ENCODE results near the gene KDELR1.

Gene KDELR1

GRCh38 chr19:48365602-48366001, 25.7 kb downstream of the KDELR1 start:
- TF ChIP-seq CTCF (conservative IDR thresholded peaks at IDR 0.05) (no peak), ZFX (IDR thresholded peaks at IDR 0.05) (no peak)
- no peak overlapping the region for H3K27ac ChIP-seq

DNA sequence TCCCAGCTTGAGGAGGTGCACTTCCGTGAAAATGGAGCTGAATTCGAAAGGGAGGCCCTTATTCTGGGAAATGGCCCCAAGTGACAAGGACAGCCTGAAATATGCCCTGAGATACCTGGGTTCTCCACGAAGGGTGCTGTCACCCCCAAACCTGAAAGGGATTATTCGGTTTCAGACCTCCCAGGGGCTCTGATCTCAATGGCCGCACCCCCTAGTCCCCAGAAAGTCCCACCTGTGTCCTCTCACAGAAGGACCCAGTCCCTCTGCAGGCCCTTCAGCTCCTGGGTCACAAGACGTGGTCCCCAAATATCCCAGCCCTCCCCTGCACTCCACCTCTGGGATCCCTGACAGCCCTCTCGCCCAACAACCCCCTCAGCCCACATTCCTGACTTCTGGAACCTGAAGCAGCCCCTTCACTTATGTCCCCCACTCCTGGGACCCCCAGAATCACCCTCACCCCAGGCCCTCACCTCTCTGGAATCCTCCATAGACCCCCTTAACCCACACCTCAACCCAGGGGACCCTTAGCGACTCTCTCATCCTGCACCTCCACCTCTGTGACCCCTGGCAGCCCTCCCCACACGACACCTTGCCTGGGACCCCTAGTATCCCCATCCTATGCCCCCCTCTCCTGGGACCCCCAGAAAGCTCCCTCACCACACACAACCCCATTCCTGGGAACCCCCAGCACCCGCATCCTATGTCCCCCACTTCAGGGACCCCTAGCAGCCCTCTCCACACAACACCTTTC, 26.6 kb downstream of the KDELR1 start:
- peak overlapping the region; percentile 93 for H3K27ac ChIP-seq
- TF ChIP-seq CTCF (conservative IDR thresholded peaks at IDR 0.05) (no peak), ZFX (IDR thresholded peaks at IDR 0.05) (no peak)

DNA sequence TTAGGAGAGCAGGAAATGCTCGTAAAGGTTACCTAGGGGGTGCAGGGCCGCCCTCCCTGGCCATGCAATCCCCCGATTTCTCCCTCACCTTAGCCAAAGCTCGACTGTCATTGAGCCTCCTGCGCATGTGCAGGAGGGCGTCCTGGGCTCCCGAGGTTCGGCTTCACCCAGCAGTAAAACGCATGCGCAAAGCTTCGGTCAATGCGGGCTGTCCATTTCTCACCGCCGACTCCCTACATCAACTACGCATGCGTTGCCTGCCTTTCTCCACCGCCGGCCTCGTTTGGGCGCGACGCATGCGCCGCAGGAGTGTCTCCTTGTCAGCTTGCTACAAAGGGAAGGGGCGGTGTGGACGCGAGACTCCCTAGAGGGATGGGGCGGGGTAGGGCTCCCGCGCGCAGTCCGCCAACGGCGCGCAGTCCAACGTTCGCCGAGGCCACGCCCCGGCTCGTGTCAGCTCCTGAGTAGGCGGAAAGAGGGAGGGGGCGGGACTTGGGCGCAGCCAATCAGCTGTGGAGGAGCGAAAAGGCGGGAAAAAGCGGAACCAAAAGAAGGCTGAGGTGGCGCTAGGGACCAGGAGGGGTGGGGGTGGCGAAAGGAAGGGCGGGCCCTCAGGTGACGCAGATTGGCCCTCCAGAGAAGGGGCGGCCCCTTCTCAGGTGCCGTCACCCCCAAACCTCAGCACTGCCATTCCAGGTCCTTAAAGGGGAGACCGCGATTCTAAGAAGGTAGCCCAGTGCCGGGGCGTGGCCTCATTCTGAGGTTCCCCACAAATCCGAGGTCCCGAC, 27.3 kb downstream of the KDELR1 start, which contains the start of the genes SYNGR4 and TMEM143:
Gene SYNGR4 (plus strand): TSS at position 558 of the 788 bp plus-strand sequence. CDS start 1,476 bp downstream, outside the sequence.
Gene TMEM143 (minus strand): TSS at position 131 of the 788 bp plus-strand sequence. CDS start 20 bp downstream, at position 111.
- no peak for TF ChIP-seq ZFX (IDR thresholded peaks at IDR 0.05)
- no peak for TF ChIP-seq CTCF (conservative IDR thresholded peaks at IDR 0.05)
- H3K27ac ChIP-seq: peak within 1 kb of the TSS; percentile 93

DNA sequence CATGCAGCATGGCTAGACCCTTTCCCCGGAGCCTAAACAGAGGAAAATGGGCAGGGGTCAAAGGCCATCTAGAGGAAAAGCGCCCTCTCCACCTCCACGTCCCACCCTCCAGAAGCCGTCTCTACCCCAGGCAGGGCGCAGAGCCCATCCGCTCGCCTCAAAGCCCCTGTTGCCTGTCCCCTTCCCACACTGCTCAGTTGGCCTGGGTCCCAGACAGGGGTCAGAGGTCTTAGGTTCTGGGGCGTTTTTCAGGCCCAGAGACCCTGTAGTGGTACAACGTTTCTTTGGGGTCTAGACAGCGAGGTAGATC, 27.9 kb downstream of the KDELR1 start:
- peak overlapping the region; percentile 93 for H3K27ac ChIP-seq
- TF ChIP-seq CTCF (conservative IDR thresholded peaks at IDR 0.05): no peak
- TF ChIP-seq ZFX (IDR thresholded peaks at IDR 0.05): peak; percentile 4; the same call in 1 of the 2 replicates

DNA sequence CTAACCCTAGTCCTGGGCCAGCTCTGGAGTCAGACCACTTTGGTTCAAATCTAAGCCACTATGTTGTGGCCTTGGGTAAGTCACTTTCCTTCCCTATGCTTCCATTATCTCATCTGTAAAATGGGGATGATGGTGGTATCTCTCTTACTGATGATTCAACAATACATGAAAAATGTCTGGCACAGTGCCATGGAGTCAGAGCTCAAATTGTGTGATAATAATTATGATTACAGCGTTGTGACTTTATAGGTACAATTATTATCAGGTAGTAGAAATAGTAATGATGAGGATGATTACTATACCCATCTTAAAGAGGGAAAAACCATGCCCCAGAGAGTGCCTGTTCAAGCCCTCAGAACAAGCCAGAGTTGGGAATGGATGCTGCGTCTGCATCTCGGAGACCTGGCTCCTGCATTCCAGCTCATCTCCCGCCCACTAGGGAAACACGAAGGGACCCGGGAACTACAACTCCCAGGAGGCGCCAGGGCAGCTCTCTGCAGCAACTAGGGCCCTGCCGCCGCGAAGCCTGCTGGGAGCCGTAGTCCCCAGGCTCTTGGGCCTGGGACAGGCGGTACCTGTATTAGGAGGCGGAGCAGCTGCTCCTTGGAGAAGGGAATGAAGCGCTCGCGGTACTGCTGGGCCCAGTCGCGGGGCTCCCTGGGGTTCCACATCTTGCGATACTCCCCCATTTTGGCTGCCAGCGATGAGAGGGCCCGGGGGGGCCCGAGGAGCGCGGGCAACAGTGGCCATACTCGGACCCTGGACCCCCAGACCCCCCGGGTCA, 28.4 kb downstream of the KDELR1 start:
- peak overlapping the region; percentile 93 for H3K27ac ChIP-seq
- TF ChIP-seq ZFX (IDR thresholded peaks at IDR 0.05) (peak; percentile 54; the same call in 1 of the 2 replicates), CTCF (conservative IDR thresholded peaks at IDR 0.05) (no peak)

GRCh38 chr19:48361912-48362311, 29.4 kb downstream of the KDELR1 start:
- no peak for TF ChIP-seq ZFX (IDR thresholded peaks at IDR 0.05)
- no peak for TF ChIP-seq CTCF (conservative IDR thresholded peaks at IDR 0.05)
- H3K27ac ChIP-seq: no peak overlapping the region

Data from C4-2B (cell line).